Measurements from ENCODE around the gene DGKD.

Gene DGKD

GRCh38 chr2:233409286-233409991 is 55.1 kb downstream of the DGKD start:
- DNase-seq (ENCODE audit: extremely low read depth in 1 of 2, low read depth in 1 of 2): no peak

DNA sequence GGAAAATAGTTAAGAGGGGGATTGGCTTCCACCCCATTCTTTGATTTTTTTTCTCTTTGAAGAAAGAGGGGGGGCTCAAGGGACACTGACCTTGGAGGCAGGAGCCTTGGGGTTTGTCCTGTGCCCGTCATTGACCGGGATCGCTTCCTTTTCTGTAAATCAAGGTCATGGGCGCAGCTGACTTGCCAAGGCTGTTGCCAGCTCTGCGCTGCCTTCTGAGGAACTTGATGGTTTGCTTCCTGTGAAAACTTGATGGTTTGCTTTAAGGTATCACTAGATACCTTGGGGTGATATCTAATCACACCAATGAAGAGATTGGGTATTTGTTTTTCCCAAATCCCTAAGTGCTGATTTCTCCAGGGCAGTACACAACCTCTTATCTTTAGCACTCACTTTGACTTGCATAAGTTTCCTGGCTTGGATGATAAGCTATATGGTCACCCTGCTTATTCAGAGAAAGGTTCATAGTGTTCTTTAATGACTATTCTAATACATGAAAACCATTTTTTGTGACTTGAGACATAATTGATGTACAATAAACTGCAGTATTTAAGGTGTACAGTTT is 56.0 kb downstream of the DGKD start:
- no peak for DNase-seq (ENCODE audit: extremely low read depth in 1 of 2, low read depth in 1 of 2)

DNA sequence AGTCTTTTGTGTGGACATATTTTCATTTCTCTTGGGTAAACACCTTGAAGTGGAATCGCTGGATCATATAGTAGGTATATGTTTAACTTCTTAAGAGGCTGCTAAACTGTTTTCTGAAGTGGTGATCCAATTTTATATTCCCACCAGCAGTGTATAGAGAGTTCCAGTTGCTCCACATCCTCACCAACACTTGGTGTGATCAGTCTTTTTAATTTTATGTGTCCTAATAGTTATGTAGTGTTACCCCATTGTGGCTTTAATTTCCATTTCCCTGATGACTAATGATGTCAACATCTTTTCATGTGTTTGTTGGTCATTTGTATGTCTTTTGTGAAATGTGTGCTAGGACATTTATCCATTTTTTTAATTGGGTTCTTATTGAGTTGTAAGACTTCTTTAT is 56.9 kb downstream of the DGKD start:
- DNase-seq (ENCODE audit: extremely low read depth in 1 of 2, low read depth in 1 of 2): no peak

- DNase-seq (ENCODE audit: extremely low read depth in 1 of 2, low read depth in 1 of 2): no peak
These were observed 58.1 kb downstream of the DGKD start for GRCh38 chr2:233412405-233412804.

GRCh38 chr2:233413046-233413445 is 58.8 kb downstream of the DGKD start:
- DNase-seq (ENCODE audit: extremely low read depth in 1 of 2, low read depth in 1 of 2): no peak

GRCh38 chr2:233413559-233414272 is 59.4 kb downstream of the DGKD start:
- peak in 1 of 2 donors; percentile 66 for DNase-seq (ENCODE audit: extremely low read depth in 1 of 2, low read depth in 1 of 2)

DNA sequence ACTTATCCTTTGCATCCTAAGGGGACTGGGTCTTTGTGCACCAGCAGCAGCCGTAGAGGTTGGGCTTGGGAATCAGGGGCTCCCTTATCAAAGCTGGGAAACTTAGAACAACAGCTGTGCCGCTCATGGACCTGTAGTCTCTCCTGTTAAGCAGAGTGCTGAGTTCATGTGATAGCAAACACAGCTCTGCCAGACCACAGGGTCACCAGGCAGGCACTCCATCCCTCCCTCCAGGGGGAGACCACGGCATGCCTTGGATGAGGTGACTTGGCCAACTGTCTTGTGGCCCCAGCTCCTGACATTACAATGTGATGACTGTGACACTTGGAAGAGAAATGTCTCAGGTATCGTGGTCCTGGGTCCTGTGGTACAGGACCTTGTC is 60.0 kb downstream of the DGKD start:
- DNase-seq (ENCODE audit: extremely low read depth in 1 of 2, low read depth in 1 of 2): no peak

GRCh38 chr2:233414777-233415570 is 60.7 kb downstream of the DGKD start:
- peak in 1 of 2 donors; percentile 55 for DNase-seq (ENCODE audit: extremely low read depth in 1 of 2, low read depth in 1 of 2)

- no peak for DNase-seq (ENCODE audit: extremely low read depth in 1 of 2, low read depth in 1 of 2)
These were observed 61.9 kb downstream of the DGKD start for GRCh38 chr2:233416199-233416598.

GRCh38 chr2:233416706-233417105 is 62.4 kb downstream of the DGKD start:
- DNase-seq (ENCODE audit: extremely low read depth in 1 of 2, low read depth in 1 of 2): no peak

GRCh38 chr2:233417282-233417681 is 63.0 kb downstream of the DGKD start:
- no peak for DNase-seq (ENCODE audit: extremely low read depth in 1 of 2, low read depth in 1 of 2)

GRCh38 chr2:233418052-233418760 is 63.9 kb downstream of the DGKD start:
- no peak for DNase-seq (ENCODE audit: extremely low read depth in 1 of 2, low read depth in 1 of 2)

- peak in 1 of 2 donors; percentile 26 for DNase-seq (ENCODE audit: extremely low read depth in 1 of 2, low read depth in 1 of 2)
These were observed 64.7 kb downstream of the DGKD start for GRCh38 chr2:233418761-233419546.

DNA sequence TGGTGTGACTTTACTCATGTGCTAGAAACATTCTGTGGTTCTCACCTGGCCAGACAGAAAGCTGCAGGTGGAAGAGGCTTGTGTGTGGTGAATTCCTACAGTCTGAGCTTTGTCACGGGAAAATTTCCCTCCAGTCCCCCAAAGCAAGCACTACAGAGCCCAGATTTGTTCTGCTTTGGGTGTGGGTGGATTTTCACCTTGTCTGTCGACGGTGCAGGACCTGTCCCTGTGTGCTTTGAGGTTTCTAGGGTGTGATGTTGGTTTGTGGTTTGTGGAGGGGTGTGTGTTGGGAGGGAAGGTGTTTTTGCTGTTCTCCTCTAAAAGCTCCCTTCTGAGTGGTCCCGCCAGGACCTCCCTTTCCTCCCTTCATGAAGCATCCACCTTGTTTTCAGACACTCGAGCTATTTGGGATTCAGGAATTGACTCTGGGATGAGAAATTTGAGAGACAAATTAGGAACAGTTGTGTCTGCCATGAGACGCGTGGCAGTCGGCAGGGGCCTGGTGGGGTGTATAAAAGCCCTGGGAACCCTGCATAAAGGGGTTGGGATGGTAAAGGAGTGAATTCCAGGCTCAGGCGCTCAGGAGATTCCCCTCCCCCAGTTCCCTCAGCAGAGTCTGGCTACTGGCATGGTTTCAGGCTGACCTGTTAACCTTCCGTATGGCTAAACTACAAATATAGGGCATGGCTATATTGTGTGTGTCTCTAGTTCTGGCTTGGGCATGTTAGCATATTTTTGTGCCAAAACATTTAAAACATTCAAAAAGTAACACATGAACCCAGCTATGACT is 65.5 kb downstream of the DGKD start:
- DNase-seq (ENCODE audit: extremely low read depth in 1 of 2, low read depth in 1 of 2): peak in 1 of 2 donors; percentile 37

DNA sequence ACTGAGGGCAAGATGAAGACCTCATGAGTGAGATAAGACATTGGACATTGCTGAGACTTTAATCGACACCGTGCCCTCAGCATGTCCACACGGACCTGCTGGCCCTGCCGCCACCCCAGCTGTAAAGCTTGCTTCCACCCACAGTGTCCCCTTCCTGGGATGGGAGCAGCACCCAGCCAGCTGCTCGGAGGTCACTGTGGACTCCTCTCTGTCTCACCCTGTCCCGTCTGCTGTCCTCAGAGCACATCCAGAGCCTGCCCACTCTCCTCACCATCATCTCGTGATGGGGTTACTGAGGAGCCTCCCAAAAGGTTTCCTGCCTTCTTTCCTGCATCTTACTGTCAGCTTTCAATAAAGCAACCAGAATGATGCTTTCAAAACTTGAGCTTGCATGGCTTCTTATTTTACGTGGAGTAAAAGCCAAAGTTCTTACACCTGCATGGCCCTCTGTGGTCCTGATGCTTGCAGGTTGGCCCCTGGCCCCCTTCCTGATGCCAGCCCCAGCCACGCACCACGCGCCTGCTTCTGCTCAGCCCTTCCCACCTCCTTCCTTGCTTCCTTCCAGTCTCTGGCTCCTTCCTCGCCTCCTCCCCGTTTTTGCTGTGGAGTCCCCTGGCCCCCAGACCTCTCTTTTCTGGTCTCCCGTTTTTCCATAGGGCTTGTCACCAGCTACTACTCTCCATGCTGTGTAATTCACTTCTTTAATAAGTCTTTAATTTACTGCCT is 67.0 kb downstream of the DGKD start:
- no peak for DNase-seq (ENCODE audit: extremely low read depth in 1 of 2, low read depth in 1 of 2)

- DNase-seq (ENCODE audit: extremely low read depth in 1 of 2, low read depth in 1 of 2): peak in 1 of 2 donors; percentile 37
These were observed 67.9 kb downstream of the DGKD start for GRCh38 chr2:233422050-233422639.

DNA sequence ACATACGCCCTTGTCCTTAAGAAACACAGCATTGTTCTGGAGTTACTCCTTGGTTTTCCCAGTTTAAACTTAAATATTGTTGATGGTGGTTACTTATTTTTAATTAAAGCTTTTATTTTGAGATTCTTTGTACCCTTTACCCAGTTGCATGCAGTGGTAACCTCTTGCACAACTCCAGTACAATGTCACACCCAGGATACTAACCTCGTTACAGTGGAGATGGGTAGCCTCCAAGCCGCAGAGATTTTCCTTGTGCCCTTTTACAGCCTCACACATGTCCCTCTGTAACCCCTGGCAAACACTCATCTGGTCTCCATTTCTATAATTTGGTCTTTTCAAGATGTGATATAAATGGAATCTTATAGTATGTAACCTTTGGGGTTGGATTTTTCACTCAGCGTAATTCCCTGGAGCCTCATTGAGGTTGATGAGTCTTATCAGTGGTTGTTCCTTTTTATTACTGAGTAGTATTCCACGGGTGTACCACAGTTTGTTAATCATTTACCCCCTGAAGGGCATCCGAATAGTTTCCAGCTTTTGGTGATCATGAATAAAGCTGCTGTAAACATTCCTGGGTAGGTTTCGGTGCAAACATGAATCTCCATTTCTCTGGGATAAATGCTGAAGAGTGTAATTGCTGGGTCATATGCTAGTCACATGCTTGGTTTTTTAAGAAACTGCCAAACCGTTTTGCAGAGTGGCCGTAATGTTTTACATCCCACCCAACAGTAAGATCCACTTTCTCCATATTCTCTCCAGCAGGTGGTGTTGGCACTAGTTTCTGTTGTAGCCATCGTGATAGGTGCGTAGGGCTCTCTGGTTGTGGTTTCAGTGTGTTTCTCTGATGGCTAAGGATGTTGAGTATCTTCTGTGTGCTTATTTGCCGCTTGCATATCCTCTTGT is 68.6 kb downstream of the DGKD start:
- DNase-seq (ENCODE audit: extremely low read depth in 1 of 2, low read depth in 1 of 2): no peak
